RCC 7860 (cell line): Measurements from ENCODE around the gene MICU1.
"Not testable (repeated sequence)": the region's sequence is repeated elsewhere in the genome, so short reads cannot be mapped to it uniquely, and the experiment has no call there.

Source experiments
- DNase-seq: peaks from one replicate; pipeline ENCODE4 v3.0.0-alpha.2; 2015; ENCODE audit warnings: low spot score
- FAIRE-seq: peaks from 2 replicates; lab custom pipeline; 2012; peaks lifted over from hg19 to GRCh38; lab: Jason Lieb, UNC

Gene MICU1

GRCh38 chr10:72564596-72564995 lies 61.3 kb downstream of the MICU1 start:
- FAIRE-seq (no peak), DNase-seq (no peak)

GRCh38 chr10:72563327-72563932 lies 62.4 kb downstream of the MICU1 start:
- FAIRE-seq (no peak), DNase-seq (no peak)

- FAIRE-seq, result no peak
- DNase-seq, result no peak
Measured at GRCh38 chr10:72561745-72562166, 64.1 kb downstream of the MICU1 start.

- no peak for DNase-seq
- FAIRE-seq, result no peak
Measured at GRCh38 chr10:72557362-72557761, 68.5 kb downstream of the MICU1 start.

- FAIRE-seq (no peak), DNase-seq (no peak)
Measured at GRCh38 chr10:72552857-72553256, 73.0 kb downstream of the MICU1 start.

- DNase-seq (no peak), FAIRE-seq (no peak)
Measured at GRCh38 chr10:72550239-72550638, 75.6 kb downstream of the MICU1 start.

GRCh38 chr10:72545546-72545945 lies 80.3 kb downstream of the MICU1 start:
- DNase-seq (no peak), FAIRE-seq (no peak)

- FAIRE-seq, DNase-seq: not testable (repeated sequence)
Measured at GRCh38 chr10:72543855-72544254, 82.0 kb downstream of the MICU1 start.

GRCh38 chr10:72542396-72542815 lies 83.5 kb downstream of the MICU1 start:
- DNase-seq, result no peak
- FAIRE-seq, result no peak

GRCh38 chr10:72541337-72541736 lies 84.5 kb downstream of the MICU1 start:
- DNase-seq, result no peak
- FAIRE-seq, result no peak

- no peak for FAIRE-seq
- DNase-seq, result no peak
Measured at GRCh38 chr10:72540193-72540807, 85.6 kb downstream of the MICU1 start.

GRCh38 chr10:72539137-72539536 lies 86.7 kb downstream of the MICU1 start:
- DNase-seq (no peak), FAIRE-seq (no peak)

GRCh38 chr10:72525689-72526088 lies 100.2 kb downstream of the MICU1 start:
- DNase-seq, result no peak
- peak; percentile 35 for FAIRE-seq

- peak; percentile 33 for DNase-seq
- peak; percentile 86 for FAIRE-seq
Measured at GRCh38 chr10:72525277-72525676, 100.6 kb downstream of the MICU1 start.

GRCh38 chr10:72524489-72524888 lies 101.4 kb downstream of the MICU1 start:
- no peak for DNase-seq
- FAIRE-seq, result no peak

- DNase-seq (no peak), FAIRE-seq (no peak)
Measured at GRCh38 chr10:72523932-72524396, 101.9 kb downstream of the MICU1 start.

GRCh38 chr10:72523062-72523461 lies 102.8 kb downstream of the MICU1 start:
- DNase-seq, result no peak
- FAIRE-seq, result no peak

GRCh38 chr10:72517244-72517643 lies 108.6 kb downstream of the MICU1 start:
- FAIRE-seq, result no peak

GRCh38 chr10:72515455-72515854 lies 110.4 kb downstream of the MICU1 start:
- FAIRE-seq (no peak), DNase-seq (no peak)

More at GRCh38 chr10:72517244-72517643, 108.6 kb downstream of the MICU1 start:
- DNase-seq, result no peak

- DNase-seq (no peak), FAIRE-seq (no peak)
Measured at GRCh38 chr10:72513910-72514309, 112.0 kb downstream of the MICU1 start.

GRCh38 chr10:72511459-72511858 lies 114.4 kb downstream of the MICU1 start:
- DNase-seq (no peak), FAIRE-seq (no peak)

GRCh38 chr10:72509941-72510340 lies 115.9 kb downstream of the MICU1 start:
- DNase-seq (no peak), FAIRE-seq (no peak)
